Ovary (tissue), 9 donors: ENCODE measurements around the gene REP15. TPM values are rescaled to one million over a fixed set of nuclear protein-coding genes. Genes with fewer than 3 reads are reported as not detected.
A peak's percentile ranks its signal among the peaks of the same experiment; 100 is the strongest.

Source experiments
- DNase-seq, 5 donors: peaks; one replicate each; pipeline ENCODE4 v3.0.0-alpha.2; 2019 to 2020
- H3K27ac ChIP-seq, 2 donors: fragments of 200-600 bp; one replicate each; pipeline versions ENCODE4 v1.5.1 to v1.8.0; 2019 to 2022
- H3K27me3 ChIP-seq: fragments of 200-600 bp; one replicate; pipeline ENCODE4 v1.8.0; 2022
- H3K36me3 ChIP-seq: fragments of 200-600 bp; sonication (generic); one replicate; pipeline ENCODE4 v1.5.1; 2019
- H3K4me1 ChIP-seq: one replicate; pipeline ENCODE4 v1.8.1; 2013; ENCODE audit warnings: mild to moderate bottlenecking, moderate library complexity; ENCODE audit not compliant: insufficient read depth
- H3K4me3 ChIP-seq: fragments of 200-600 bp; sonication (generic); one replicate; pipeline ENCODE4 v1.5.1; 2017
- H3K9me3 ChIP-seq, 2 donors: fragments of 200-600 bp in 1 of 2; sonication (generic) in 1 of 2; one replicate each; pipeline versions ENCODE4 v1.5.1 to v1.8.1; 2013 to 2019; ENCODE audit warnings: mild to moderate bottlenecking in 1 of 2, moderate library complexity in 1 of 2
- CTCF ChIP-seq, 3 donors: fragments of 450-650 bp in 2 of 3; fragments of 200-600 bp in 1 of 3; IDR thresholded peaks; one replicate each; pipeline versions ENCODE4 v1.5.1 to v1.8.0; 2016 to 2022; ENCODE audit warnings: antibody characterized with exemption in 3 of 3, mild to moderate bottlenecking in 1 of 3
- EP300 ChIP-seq: sonication (generic); formaldehyde crosslinking; IDR thresholded peaks from one replicate; pipeline ENCODE4 v1.6.1; 2017; ENCODE audit warnings: antibody characterized with exemption
- POLR2A ChIP-seq: fragments of 450-650 bp; IDR thresholded peaks from one replicate; pipeline ENCODE4 v1.6.1; 2017; ENCODE audit warnings: antibody characterized with exemption, mild to moderate bottlenecking, moderate library complexity
- WGBS, 3 donors: extraction: QIAGEN DNeasy Blood & Tissue Kit in 1 of 3; methylation state at CpG; one replicate each; pipeline versions ENCODE4 v1.1.5 to v1.1.7; 2013 to 2017; 5-methylcytosine and 5-hydroxymethylcytosine counted together
- intact Hi-C, 4 donors: fragments of 100-400 bp; cut with DNase I; formaldehyde crosslinking; loops; one replicate each; pipeline versions ENCODE4 v1.11.0 to v1.15.1; 2022 to 2023
- polyA plus RNA-seq, 2 donors: library from polyadenylated mRNA; stranded (reverse); fragments of 200-250 nt in 1 of 2; fragments of 350-450 nt in 1 of 2; fragmentation: Illumina TruSeq in 1 of 2; extraction: RNeasy Lipid Tissue Mini Kit (QIAGEN cat#74804) in 1 of 2; gene quantifications; one replicate each; pipeline ENCODE4 v1.2.3, GENCODE V29; 2013 to 2014
- total RNA-seq, 7 donors: library from RNA; depleted of rRNA in 2 of 7; stranded (reverse); fragments of >200 nt in 2 of 7; fragmentation: NEBNext Ultra II Directional in 3 of 7; extraction: Animal tissue kit (Norgen Biotek cat#: 25700) in 3 of 7; gene quantifications; one replicate each; pipeline versions ENCODE4 v1.1.0 to v1.2.4, GENCODE V29; 2016 to 2023
- donor health status: DM: no; HTN: no; CAD: no; lungs with moderate emphysema.
- donor health status: DM: no; HTN: no; CAD: no.
- donor health status: Bipolar disorder and iron deficiency.
- donor health status: DM: yes; HTN: yes; CAD: no.
- donor health status: DM: no; HTN: no; CAD: no.
- donor health status: DM: yes; HTN: yes; CAD: no.

REP15 gene
- total and polyA plus RNA-seq, 9 donors = 0.57 to 3.5 (median 2.2) TPM

GRCh38 chr12:27709932-27710591 lies 13.8 kb downstream of the REP15 start:
- TF ChIP-seq CTCF (IDR thresholded peaks at IDR 0.05) (no peak), EP300 (no peak), POLR2A (no peak)
- Histone ChIP-seq H3K4me1 (peaks cover 2% of the 10 kb centered on the region), H3K4me3 (peak overlapping the region; percentile 66), H3K27ac (peak overlapping the region in 1 of 2 donors; percentile 60), H3K27me3 (no peaks in the 10 kb centered on the region), H3K36me3 (no peaks in the 10 kb centered on the region), H3K9me3 (no peaks in the 10 kb centered on the region)
- WGBS, 3 donors = 1 to 17% (median 12%) methylated on average over 24 of the region's 24 CpGs
- intact Hi-C loops = no loop called here
- peak in 1 of 5 donors; percentile 39 for DNase-seq

- intact Hi-C loops = no loop called here
- TF ChIP-seq CTCF (IDR thresholded peaks at IDR 0.05) (no peak), POLR2A (peak; percentile 25)
- Histone ChIP-seq H3K4me1 (peaks cover 2% of the 10 kb centered on the region), H3K4me3 (peak within 1 kb of the TSS; percentile 66), H3K36me3 (no peaks in the 10 kb centered on the region), H3K9me3 (no peaks in the 10 kb centered on the region), H3K27me3 (no peaks in the 10 kb centered on the region), H3K27ac (peak within 1 kb of the TSS; percentile 31 to 60)
- 0% methylated on average over 46 of the region's 46 CpGs for WGBS, 3 donors
- DNase-seq = peak; percentile 86 to 93 (median 91)
Observed at GRCh38 chr12:27710592-27711316, 14.5 kb downstream of the REP15 start, which contains the start of gene MRPS35. TSS of gene MRPS35 (plus strand) at chr12:27710832. CDS start at chr12:27710844, 12 bp downstream.

- no peak overlapping the region for H3K27ac ChIP-seq
- H3K9me3 ChIP-seq = no peaks in the 10 kb centered on the region
- no peak for DNase-seq
- TF ChIP-seq CTCF (IDR thresholded peaks at IDR 0.05) (no peak), EP300 (no peak), POLR2A (no peak)
- intact Hi-C loops = no loop called here
- peaks cover 2% of the 10 kb centered on the region for H3K4me1 ChIP-seq
- no peaks in the 10 kb centered on the region for H3K36me3 ChIP-seq
- 1 to 2% (median 1%) methylated on average over 11 of the region's 11 CpGs for WGBS, 3 donors
- H3K27me3 ChIP-seq = no peaks in the 10 kb centered on the region
- H3K4me3 ChIP-seq = peak overlapping the region; percentile 66
Observed at GRCh38 chr12:27711317-27711682, 15.1 kb downstream of the REP15 start.

GRCh38 chr12:27711967-27712366 lies 15.7 kb downstream of the REP15 start:
- no peak overlapping the region for H3K27ac ChIP-seq
- H3K27me3 ChIP-seq = no peaks in the 10 kb centered on the region
- no peaks in the 10 kb centered on the region for H3K36me3 ChIP-seq
- peaks cover 2% of the 10 kb centered on the region for H3K4me1 ChIP-seq
- H3K4me3 ChIP-seq = peak overlapping the region; percentile 66
- intact Hi-C loops = no loop called here
- TF ChIP-seq POLR2A (no peak), EP300 (no peak), CTCF (IDR thresholded peaks at IDR 0.05) (no peak)
- DNase-seq = no peak
- no peaks in the 10 kb centered on the region for H3K9me3 ChIP-seq
- WGBS, 3 donors = 69 to 77% (median 74%) methylated on average over 2 of the region's 2 CpGs
